SK-MEL-5 (cell line): ENCODE data around the gene CLBA1. TPM values are rescaled to one million over a fixed set of nuclear protein-coding genes. Genes with fewer than 3 reads are reported as not detected.
"Not testable (repeated sequence)": the region's sequence is repeated elsewhere in the genome, so short reads cannot be mapped to it uniquely, and the experiment has no call there.

Source experiments
- DNase-seq: peaks from one replicate; pipeline ENCODE4 v3.0.0-alpha.2; 2016; ENCODE audit warnings: low read depth, low spot score
- in situ Hi-C: cut with HindIII; loops from 2 replicates; pipeline ENCODE4 v1.10.0; 2016; ENCODE audit warnings: low sequenced_read_pairs, high pct_unique_total_duplicates, low pct_unique_long_range_greater_than_20kb
- total RNA-seq: library from RNA; depleted of rRNA; stranded (reverse); fragments of >200 nt; shearing (Covaris generic); gene quantifications from 2 replicates; pipeline ENCODE4 v1.2.3, GENCODE V29; 2014

The CLBA1 gene
- total RNA-seq, 1 experiment from 2014 or later = 13.6 TPM

- in situ Hi-C loops, DNase-seq: not testable (repeated sequence)
Observed at GRCh38 chr14:104945986-104946965, 39.3 kb upstream of the CLBA1 start.

GRCh38 chr14:104947201-104947600, 38.4 kb upstream of the CLBA1 start:
- not testable (repeated sequence) for DNase-seq

GRCh38 chr14:104947881-104948735, 37.5 kb upstream of the CLBA1 start:
- DNase-seq, in situ Hi-C loops: not testable (repeated sequence)

More at GRCh38 chr14:104947201-104947600, 38.4 kb upstream of the CLBA1 start:
- in situ Hi-C loops = not testable (repeated sequence)

- in situ Hi-C loops = no loop called here
- DNase-seq = no peak
Observed at GRCh38 chr14:104948736-104949031, 36.9 kb upstream of the CLBA1 start.

- DNase-seq, in situ Hi-C loops: not testable (repeated sequence)
Observed at GRCh38 chr14:104949406-104949955, 36.1 kb upstream of the CLBA1 start.

GRCh38 chr14:104950021-104950420, 35.6 kb upstream of the CLBA1 start:
- in situ Hi-C loops = no loop called here

GRCh38 chr14:104950701-104951100, 34.9 kb upstream of the CLBA1 start:
- in situ Hi-C loops, DNase-seq: not testable (repeated sequence)

More at GRCh38 chr14:104950021-104950420, 35.6 kb upstream of the CLBA1 start:
- no peak for DNase-seq

GRCh38 chr14:104951863-104952657, 33.5 kb upstream of the CLBA1 start:
- in situ Hi-C loops, DNase-seq: not testable (repeated sequence)

GRCh38 chr14:104953097-104953496, 32.5 kb upstream of the CLBA1 start:
- no peak for DNase-seq
- in situ Hi-C loops = no loop called here

GRCh38 chr14:104953896-104954656, 31.5 kb upstream of the CLBA1 start:
- in situ Hi-C loops = no loop called here
- DNase-seq = no peak

- in situ Hi-C loops = no loop called here
Observed at GRCh38 chr14:104954746-104955395, 30.7 kb upstream of the CLBA1 start.

GRCh38 chr14:104955396-104955770, 30.2 kb upstream of the CLBA1 start:
- in situ Hi-C loops = no loop called here

More at GRCh38 chr14:104954746-104955395, 30.7 kb upstream of the CLBA1 start:
- no peak for DNase-seq

GRCh38 chr14:104956290-104956890, 29.2 kb upstream of the CLBA1 start:
- in situ Hi-C loops = no loop called here
- no peak for DNase-seq

More at GRCh38 chr14:104955396-104955770, 30.2 kb upstream of the CLBA1 start:
- no peak for DNase-seq

GRCh38 chr14:104957146-104958113, 28.2 kb upstream of the CLBA1 start:
- DNase-seq = no peak
- in situ Hi-C loops = no loop called here

GRCh38 chr14:104964546-104964945, 21.0 kb upstream of the CLBA1 start:
- in situ Hi-C loops = no loop called here
- no peak for DNase-seq
